ENCODE results near the gene KCNG2.

DNA sequence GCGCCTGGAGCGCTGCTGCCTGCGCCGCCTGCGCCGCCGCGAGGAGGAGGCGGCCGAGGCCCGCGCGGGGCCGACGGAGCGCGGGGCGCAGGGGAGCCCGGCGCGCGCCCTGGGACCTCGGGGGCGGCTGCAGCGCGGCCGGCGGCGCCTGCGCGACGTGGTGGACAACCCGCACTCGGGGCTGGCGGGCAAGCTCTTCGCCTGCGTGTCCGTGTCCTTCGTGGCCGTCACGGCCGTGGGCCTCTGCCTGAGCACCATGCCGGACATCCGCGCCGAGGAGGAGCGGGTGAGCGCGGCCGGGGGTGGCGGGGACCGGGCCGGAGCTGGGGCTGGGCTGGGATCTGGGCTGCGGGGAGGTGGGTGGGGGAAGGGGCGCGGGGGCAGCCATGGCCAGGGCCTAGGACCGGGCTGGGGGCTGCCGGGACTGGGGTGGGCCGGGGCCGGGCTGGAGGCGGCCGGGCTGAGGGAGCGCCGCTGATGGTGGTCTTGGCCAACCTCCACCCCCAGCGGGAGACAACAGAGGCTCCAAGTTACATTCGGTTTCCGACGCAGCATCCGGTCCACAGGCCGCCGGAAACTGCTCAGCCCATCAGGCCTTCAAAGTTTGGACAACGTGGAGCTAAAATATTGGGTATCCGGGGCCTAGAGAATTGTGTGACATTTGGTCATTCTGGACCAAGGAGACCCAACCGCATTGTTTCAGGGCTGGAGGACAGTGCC lies 66.4 kb downstream of the KCNG2 start:
- TF ChIP-seq, protein P1, sequence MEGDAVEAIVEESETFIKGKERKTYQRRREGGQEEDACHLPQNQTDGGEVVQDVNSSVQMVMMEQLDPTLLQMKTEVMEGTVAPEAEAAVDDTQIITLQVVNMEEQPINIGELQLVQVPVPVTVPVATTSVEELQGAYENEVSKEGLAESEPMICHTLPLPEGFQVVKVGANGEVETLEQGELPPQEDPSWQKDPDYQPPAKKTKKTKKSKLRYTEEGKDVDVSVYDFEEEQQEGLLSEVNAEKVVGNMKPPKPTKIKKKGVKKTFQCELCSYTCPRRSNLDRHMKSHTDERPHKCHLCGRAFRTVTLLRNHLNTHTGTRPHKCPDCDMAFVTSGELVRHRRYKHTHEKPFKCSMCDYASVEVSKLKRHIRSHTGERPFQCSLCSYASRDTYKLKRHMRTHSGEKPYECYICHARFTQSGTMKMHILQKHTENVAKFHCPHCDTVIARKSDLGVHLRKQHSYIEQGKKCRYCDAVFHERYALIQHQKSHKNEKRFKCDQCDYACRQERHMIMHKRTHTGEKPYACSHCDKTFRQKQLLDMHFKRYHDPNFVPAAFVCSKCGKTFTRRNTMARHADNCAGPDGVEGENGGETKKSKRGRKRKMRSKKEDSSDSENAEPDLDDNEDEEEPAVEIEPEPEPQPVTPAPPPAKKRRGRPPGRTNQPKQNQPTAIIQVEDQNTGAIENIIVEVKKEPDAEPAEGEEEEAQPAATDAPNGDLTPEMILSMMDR (conservative IDR thresholded peaks at IDR 0.05; ENCODE audit: low read length), result no peak
- TF ChIP-seq EZH2phosphoT487 (IDR thresholded peaks at IDR 0.05; ENCODE audit: borderline replicate concordance, low read depth, low read length), result no peak

Data from OCI-LY7 (cell line).